Gastrocnemius medialis (tissue), 4 donors: Measurements from ENCODE around the gene GMPR. TPM values are rescaled to one million over a fixed set of nuclear protein-coding genes. Genes with fewer than 3 reads are reported as not detected.

Source experiments
- ATAC-seq, 2 donors: fragments of 150-250 bp; one replicate each; pipeline ENCODE4 v1.9.1; 2016
- DNase-seq, 2 donors: peaks; one replicate each; pipeline ENCODE4 v3.0.0-alpha.2; 2019
- H3K27ac ChIP-seq, 4 donors: fragments of 200-600 bp; sonication (generic); 1 replicate in 1 of 4; 2 replicates in 3 of 4; pipeline ENCODE4 v1.5.1; 2016 to 2018; ENCODE audit warnings: mild to moderate bottlenecking in 2 of 4, moderate library complexity in 1 of 4
- H3K27me3 ChIP-seq, 3 donors: fragments of 200-600 bp; sonication (generic) in 2 of 3; 1 replicate in 1 of 3; 2 replicates in 2 of 3; pipeline versions ENCODE4 v1.5.1 to v1.6.0; 2016 to 2019; ENCODE audit warnings: mild to moderate bottlenecking in 1 of 3, moderate library complexity in 1 of 3
- H3K36me3 ChIP-seq, 2 donors: fragments of 200-600 bp; sonication (generic) in 1 of 2; one replicate each; pipeline ENCODE4 v1.5.1; 2017 to 2018
- H3K4me1 ChIP-seq, 2 donors: fragments of 200-600 bp; sonication (generic) in 1 of 2; one replicate each; pipeline ENCODE4 v1.5.1; 2016 to 2017; ENCODE audit warnings: mild to moderate bottlenecking in 2 of 2
- H3K4me3 ChIP-seq, 4 donors: fragments of 200-600 bp; sonication (generic) in 3 of 4; 1 replicate in 1 of 4; 2 replicates in 3 of 4; pipeline ENCODE4 v1.5.1; 2016 to 2019; ENCODE audit warnings: mild to moderate bottlenecking in 2 of 4
- H3K9me3 ChIP-seq, 3 donors: fragments of 200-600 bp; sonication (generic) in 2 of 3; 1 replicate in 1 of 3; 2 replicates in 2 of 3; pipeline ENCODE4 v1.5.1; 2016 to 2019
- CTCF ChIP-seq, 5 experiments: fragments of 450-650 bp in 3 of 5; fragments of 200-600 bp in 2 of 5; sonication (generic) in 2 of 5; IDR thresholded peaks in 4 of 5; conservative IDR thresholded peaks in 1 of 5; 1 replicate in 4 of 5; 2 replicates in 1 of 5; pipeline ENCODE4 v1.5.1; 2016 to 2019; ENCODE audit warnings: antibody characterized with exemption in 5 of 5, mild to moderate bottlenecking in 3 of 5, moderate library complexity in 3 of 5
- POLR2A ChIP-seq, 2 donors: fragments of 450-650 bp; IDR thresholded peaks; one replicate each; pipeline ENCODE4 v1.6.1; 2017; ENCODE audit warnings: antibody characterized with exemption in 2 of 2, mild to moderate bottlenecking in 2 of 2, moderate library complexity in 2 of 2
- in situ Hi-C, 4 donors: fragments of 200-750 bp; cut with MboI; loops; one replicate each; pipeline versions ENCODE4 v1.15.0 to v1.8.0; 2017; ENCODE audit warnings: low sequenced_read_pairs in 4 of 4
- intact Hi-C: fragments of 100-400 bp; cut with DNase I; formaldehyde crosslinking; loops from one replicate; pipeline ENCODE4 v1.15.1; 2023; ENCODE audit warnings: low total_unique reads
- total RNA-seq, 4 donors: library from RNA; depleted of rRNA; stranded (reverse); fragments of >200 nt; gene quantifications; one replicate each; pipeline versions ENCODE4 v1.1.0 to v1.2.3, GENCODE V29; 2016

GMPR gene
- total RNA-seq, 4 donors from 2014 or later = 109 to 266 (median 239) TPM

GRCh38 chr6:16227605-16228004, 10.8 kb upstream of the GMPR start:
- no peak overlapping the region for H3K27ac ChIP-seq
- H3K4me1 ChIP-seq = peaks cover 8 to 14% of the 10 kb centered on the region in 2 donors
- in situ Hi-C loops = no loop called here
- intact Hi-C loops = no loop called here
- no peak for ATAC-seq
- H3K36me3 ChIP-seq = no peaks in the 10 kb centered on the region
- no peak overlapping the region for H3K4me3 ChIP-seq
- H3K9me3 ChIP-seq = no peaks in the 10 kb centered on the region
- TF ChIP-seq POLR2A (IDR thresholded peaks at IDR 0.05) (no peak), CTCF (IDR thresholded peaks at IDR 0.05 in 4 of 5, conservative IDR thresholded peaks at IDR 0.05 in 1 of 5) (no peak)
- DNase-seq = no peak
- no peaks in the 10 kb centered on the region for H3K27me3 ChIP-seq

GRCh38 chr6:16228043-16228442, 10.3 kb upstream of the GMPR start:
- no peaks in the 10 kb centered on the region for H3K36me3 ChIP-seq
- intact Hi-C loops (no loop called here), in situ Hi-C loops (no loop called here)
- no peaks in the 10 kb centered on the region for H3K9me3 ChIP-seq
- H3K4me3 ChIP-seq = no peak overlapping the region
- no peak overlapping the region for H3K27ac ChIP-seq
- DNase-seq (no peak), ATAC-seq (no peak)
- TF ChIP-seq CTCF (IDR thresholded peaks at IDR 0.05 in 4 of 5, conservative IDR thresholded peaks at IDR 0.05 in 1 of 5) (no peak), POLR2A (IDR thresholded peaks at IDR 0.05) (no peak)
- no peaks in the 10 kb centered on the region for H3K27me3 ChIP-seq
- H3K4me1 ChIP-seq = peaks cover 8 to 14% of the 10 kb centered on the region in 2 donors

- ATAC-seq (peak; percentile 73 to 86), DNase-seq (peak; percentile 28 to 48)
- peak in 3 of 5 experiments; percentile 30 to 36 (median 31) for TF ChIP-seq CTCF (IDR thresholded peaks at IDR 0.05 in 4 of 5, conservative IDR thresholded peaks at IDR 0.05 in 1 of 5)
- no peak for TF ChIP-seq POLR2A (IDR thresholded peaks at IDR 0.05)
- intact Hi-C loops = no loop called here
- Histone ChIP-seq H3K36me3 (no peaks in the 10 kb centered on the region), H3K27me3 (no peaks in the 10 kb centered on the region), H3K4me3 (peak overlapping the region in 3 of 4 donors; percentile 26 to 37 (median 30)), H3K9me3 (no peaks in the 10 kb centered on the region), H3K4me1 (peaks cover 8 to 14% of the 10 kb centered on the region in 2 donors), H3K27ac (peak overlapping the region in 1 of 4 donors; percentile 25)
- in situ Hi-C loops = no loop called here
Observed at GRCh38 chr6:16228709-16229665, 9.4 kb upstream of the GMPR start.

- intact Hi-C loops (loop anchor here (2.0 kb wide), 1 partner anchor 101 kb away; no protein-coding TSS in a partner anchor), in situ Hi-C loops (loop anchor here in 2 of 4 donors (5.0 to 10.0 kb wide), 2 partner anchors 95 to 98 kb away; no protein-coding TSS in a partner anchor)
- peak overlapping the region in 1 of 4 donors; percentile 25 for H3K27ac ChIP-seq
- ATAC-seq (peak in 1 of 2 donors; percentile 6), DNase-seq (no peak)
- no peak overlapping the region for H3K4me3 ChIP-seq
- no peaks in the 10 kb centered on the region for H3K36me3 ChIP-seq
- peaks cover 8 to 14% of the 10 kb centered on the region in 2 donors for H3K4me1 ChIP-seq
- H3K9me3 ChIP-seq = no peaks in the 10 kb centered on the region
- TF ChIP-seq CTCF (IDR thresholded peaks at IDR 0.05 in 4 of 5, conservative IDR thresholded peaks at IDR 0.05 in 1 of 5) (no peak), POLR2A (IDR thresholded peaks at IDR 0.05) (no peak)
- no peaks in the 10 kb centered on the region for H3K27me3 ChIP-seq
Observed at GRCh38 chr6:16229700-16230099, 8.7 kb upstream of the GMPR start.
